Right lung (tissue), 5 donors: Measurements from ENCODE around the gene TFCP2L1. TPM values are rescaled to one million over a fixed set of nuclear protein-coding genes. Genes with fewer than 3 reads are reported as not detected.

Experiments
- DNase-seq, 2 donors: peaks; one replicate each; pipeline ENCODE4 v3.0.0-alpha.2; 2013
- polyA plus RNA-seq, 5 donors: library from polyadenylated mRNA; unstranded; fragments of 120-200 nt; gene quantifications; one replicate each; pipeline versions ENCODE4 v1.2.1 to v1.2.3, GENCODE V29; 2013; ENCODE audit warnings: inconsistent platforms in 1 of 5, low replicate concordance in 1 of 5; ENCODE audit not compliant: insufficient read length in 5 of 5, insufficient read depth in 1 of 5

TFCP2L1 gene
- polyA plus RNA-seq, 5 donors: 1.9 to 5.5 (median 4.4) TPM

GRCh38 chr2:121297217-121297830 is 12.3 kb upstream of the TFCP2L1 start:
- no peak for DNase-seq

- DNase-seq: no peak
Measured at GRCh38 chr2:121295911-121296650, 11.1 kb upstream of the TFCP2L1 start.

GRCh38 chr2:121294881-121295840 is 10.2 kb upstream of the TFCP2L1 start:
- no peak for DNase-seq

- no peak for DNase-seq
Measured at GRCh38 chr2:121293450-121294325, 8.7 kb upstream of the TFCP2L1 start.

GRCh38 chr2:121291251-121291580 is 6.2 kb upstream of the TFCP2L1 start:
- no peak for DNase-seq

- DNase-seq: no peak
Measured at GRCh38 chr2:121289271-121289670, 4.3 kb upstream of the TFCP2L1 start.

- no peak for DNase-seq
Measured at GRCh38 chr2:121288454-121289231, 3.6 kb upstream of the TFCP2L1 start.

- no peak for DNase-seq
Measured at GRCh38 chr2:121287956-121288355, 3.0 kb upstream of the TFCP2L1 start.

- DNase-seq: no peak
Measured at GRCh38 chr2:121287146-121287798, 2.3 kb upstream of the TFCP2L1 start.

GRCh38 chr2:121286506-121286905 is 1.5 kb upstream of the TFCP2L1 start:
- no peak for DNase-seq

GRCh38 chr2:121285926-121286325 is 924 bp upstream of the TFCP2L1 start:
- no peak for DNase-seq

- no peak for DNase-seq
Measured at GRCh38 chr2:121283670-121284462, 1.1 kb downstream of the TFCP2L1 start.

- no peak for DNase-seq
Measured at GRCh38 chr2:121282800-121283385, 2.1 kb downstream of the TFCP2L1 start.

GRCh38 chr2:121281694-121282093 is 3.3 kb downstream of the TFCP2L1 start:
- no peak for DNase-seq

GRCh38 chr2:121281107-121281506 is 3.9 kb downstream of the TFCP2L1 start:
- DNase-seq: no peak

GRCh38 chr2:121279476-121280220 is 5.4 kb downstream of the TFCP2L1 start:
- DNase-seq: no peak

- no peak for DNase-seq
Measured at GRCh38 chr2:121276341-121276740, 8.7 kb downstream of the TFCP2L1 start.

GRCh38 chr2:121273116-121273515 is 11.9 kb downstream of the TFCP2L1 start:
- no peak for DNase-seq
